Effector CD8-positive, alpha-beta T cell (primary cell): ENCODE results near the gene FAM118A.
A peak's percentile ranks its signal among the peaks of the same experiment; 100 is the strongest.
"Not testable (repeated sequence)": the region's sequence is repeated elsewhere in the genome, so short reads cannot be mapped to it uniquely, and the experiment has no call there.

ENCODE experiments used
- DNase-seq: peaks from one replicate; lab custom pipeline; 2025; lab: John Stamatoyannopoulos, UW

Gene FAM118A

GRCh38 chr22:45281010-45281409, 28.7 kb upstream of the FAM118A start:
- DNase-seq = no peak

- peak; percentile 55 for DNase-seq
Observed at GRCh38 chr22:45284705-45285262, 24.9 kb upstream of the FAM118A start, which contains the start of gene UPK3A. Gene UPK3A (plus strand): TSS chr22:45284949. CDS start chr22:45285014, 65 bp downstream.

- no peak for DNase-seq
Observed at GRCh38 chr22:45285263-45286058, 24.3 kb upstream of the FAM118A start.

GRCh38 chr22:45286854-45287551, 22.7 kb upstream of the FAM118A start:
- DNase-seq = no peak

- DNase-seq = no peak
Observed at GRCh38 chr22:45290410-45290936, 19.3 kb upstream of the FAM118A start.

GRCh38 chr22:45291061-45291930, 18.4 kb upstream of the FAM118A start:
- no peak for DNase-seq

- DNase-seq = no peak
Observed at GRCh38 chr22:45291931-45292290, 17.8 kb upstream of the FAM118A start.

GRCh38 chr22:45292731-45293442, 16.8 kb upstream of the FAM118A start:
- DNase-seq = no peak

- no peak for DNase-seq
Observed at GRCh38 chr22:45294030-45294429, 15.7 kb upstream of the FAM118A start.

- DNase-seq = not testable (repeated sequence)
Observed at GRCh38 chr22:45295004-45295403, 14.7 kb upstream of the FAM118A start.

- no peak for DNase-seq
Observed at GRCh38 chr22:45295492-45295891, 14.2 kb upstream of the FAM118A start.

- no peak for DNase-seq
Observed at GRCh38 chr22:45296628-45297297, 13.0 kb upstream of the FAM118A start.

- no peak for DNase-seq
Observed at GRCh38 chr22:45298934-45299505, 10.7 kb upstream of the FAM118A start.

- no peak for DNase-seq
Observed at GRCh38 chr22:45302751-45303150, 7.0 kb upstream of the FAM118A start.

GRCh38 chr22:45303181-45303580, 6.6 kb upstream of the FAM118A start:
- DNase-seq = no peak

GRCh38 chr22:45304971-45305370, 4.8 kb upstream of the FAM118A start:
- no peak for DNase-seq

- no peak for DNase-seq
Observed at GRCh38 chr22:45305456-45306075, 4.2 kb upstream of the FAM118A start.

- DNase-seq = no peak
Observed at GRCh38 chr22:45306139-45306538, 3.6 kb upstream of the FAM118A start.

- no peak for DNase-seq
Observed at GRCh38 chr22:45308391-45308956, 1.3 kb upstream of the FAM118A start.
